Keratinocyte (primary cell): ENCODE results near the gene RAB8A. TPM values are rescaled to one million over a fixed set of nuclear protein-coding genes. Genes with fewer than 3 reads are reported as not detected.

Source experiments
- DNase-seq: peaks from one replicate; pipeline ENCODE4 v3.0.0-alpha.2; 2011; ENCODE audit warnings: low read depth, missing footprints, low spot score
- FAIRE-seq: peaks from 2 replicates; lab custom pipeline; 2011; peaks lifted over from hg19 to GRCh38; lab: Jason Lieb, UNC
- H2AFZ ChIP-seq: 2 replicates; pipeline ENCODE4 v1.6.0; 2012; ENCODE audit warnings: low read length, control low read depth, inconsistent platforms; ENCODE audit not compliant: control insufficient read depth
- H3K27ac ChIP-seq: 2 replicates; pipeline ENCODE4 v1.5.1; 2011; ENCODE audit warnings: low read length; ENCODE audit not compliant: control insufficient read depth, insufficient read depth
- H3K27me3 ChIP-seq: 3 replicates; pipeline ENCODE4 v1.6.0; 2011; ENCODE audit warnings: low read length; ENCODE audit not compliant: control insufficient read depth, insufficient read depth; ENCODE audit errors: extremely low read depth
- H3K36me3 ChIP-seq, 2 experiments: 2 replicates in 1 of 2; 3 replicates in 1 of 2; pipeline ENCODE4 v1.5.1; 2011; ENCODE audit warnings: low read length in 2 of 2, mild to moderate bottlenecking in 1 of 2; ENCODE audit not compliant: control insufficient read depth in 2 of 2, insufficient read depth in 2 of 2; ENCODE audit errors: extremely low read depth in 1 of 2
- H3K4me1 ChIP-seq: 3 replicates; pipeline ENCODE4 v1.5.1; 2011; ENCODE audit warnings: low read length; ENCODE audit not compliant: control insufficient read depth, insufficient read depth; ENCODE audit errors: extremely low read depth
- H3K4me2 ChIP-seq: 3 replicates; pipeline ENCODE4 v1.6.0; 2011; ENCODE audit warnings: low read depth, low read length; ENCODE audit not compliant: control insufficient read depth, insufficient read depth; ENCODE audit errors: extremely low read depth
- H3K4me3 ChIP-seq, 3 experiments: fragments of 200-600 bp in 1 of 3; sonication (generic) in 1 of 3; 2 replicates in 2 of 3; 3 replicates in 1 of 3; pipeline ENCODE4 v1.5.1; 2011 to 2016; ENCODE audit warnings: low read length in 3 of 3, mild to moderate bottlenecking in 3 of 3, control low read depth in 2 of 3, inconsistent platforms in 1 of 3, low read depth in 1 of 3, mixed read lengths in 1 of 3, mixed run types in 1 of 3, moderate library complexity in 1 of 3; ENCODE audit not compliant: control insufficient read depth in 2 of 3, insufficient read depth in 2 of 3; ENCODE audit errors: extremely low read depth in 1 of 3
- H3K79me2 ChIP-seq: 2 replicates; pipeline ENCODE4 v1.6.0; 2012; ENCODE audit warnings: low read length; ENCODE audit not compliant: control insufficient read depth, insufficient read depth
- H3K9ac ChIP-seq: 3 replicates; pipeline ENCODE4 v1.6.0; 2011; ENCODE audit warnings: low read length; ENCODE audit not compliant: control insufficient read depth, insufficient read depth; ENCODE audit errors: extremely low read depth
- H3K9me1 ChIP-seq: 3 replicates; pipeline ENCODE4 v1.6.0; 2011; ENCODE audit warnings: low read length; ENCODE audit not compliant: control insufficient read depth, insufficient read depth; ENCODE audit errors: extremely low read depth
- H3K9me3 ChIP-seq: 2 replicates; pipeline ENCODE4 v1.5.1; 2012; ENCODE audit warnings: low read depth, low read length; ENCODE audit not compliant: control insufficient read depth
- H4K20me1 ChIP-seq: 3 replicates; pipeline ENCODE4 v1.6.0; 2011; ENCODE audit warnings: low read length; ENCODE audit not compliant: control insufficient read depth, insufficient read depth; ENCODE audit errors: extremely low read depth
- CTCF ChIP-seq, 3 experiments: IDR thresholded peaks in 1 of 3; conservative IDR thresholded peaks in 1 of 3; optimal IDR thresholded peaks in 1 of 3; 2 replicates in 2 of 3; 3 replicates in 1 of 3; pipeline versions ENCODE3 to v1.5.1; 2011; ENCODE audit warnings: low read length in 3 of 3, mild to moderate bottlenecking in 3 of 3, moderate library complexity in 2 of 3, control low read depth in 1 of 3, inconsistent platforms in 1 of 3; ENCODE audit not compliant: insufficient read depth in 2 of 3; ENCODE audit errors: extremely low read depth in 1 of 3
- EZH2 ChIP-seq: IDR thresholded peaks from one replicate; pipeline ENCODE4 v1.6.1; 2012; ENCODE audit warnings: inconsistent platforms, mild to moderate bottlenecking, low read length, moderate library complexity
- dilution Hi-C: fragments of 300-500 bp; cut with MboI; formaldehyde crosslinking; loops from one replicate; pipeline ENCODE4 v1.7.0; 2020; ENCODE audit warnings: low sequenced_read_pairs; ENCODE audit not compliant: extremely low pct_ligation_motif_present
- polyA plus RNA-seq, 5 experiments: library from polyadenylated mRNA; depleted of rRNA in 3 of 5; stranded (reverse) in 3 of 5; stranded (forward) in 1 of 5; unstranded in 1 of 5; fragments of >200 nt; gene quantifications; 1 replicate in 1 of 5; 2 replicates in 3 of 5; 3 replicates in 1 of 5; pipeline versions ENCODE4 v1.2.1 to v1.2.3, GENCODE V29; 2011 to 2012; ENCODE audit warnings: missing spikeins in 2 of 5, low read depth in 1 of 5, low replicate concordance in 1 of 5

Gene RAB8A
- polyA plus RNA-seq, 1 donor (not counting 4 experiments of a cell fraction or from before 2014, with no cell fraction given): 95.1 TPM

GRCh38 chr19:16164222-16164890, 52.7 kb downstream of the RAB8A start:
- Histone ChIP-seq H3K36me3 (no peaks in the 10 kb centered on the region), H3K9me3 (no peaks in the 10 kb centered on the region), H2AFZ (no peak overlapping the region), H3K27me3 (no peaks in the 10 kb centered on the region), H3K9ac (no peak overlapping the region), H3K4me3 (no peak overlapping the region), H3K79me2 (no peaks in the 10 kb centered on the region), H3K9me1 (no peaks in the 10 kb centered on the region), H3K4me1 (peaks cover 11% of the 10 kb centered on the region), H3K4me2 (no peak overlapping the region), H3K27ac (no peak overlapping the region), H4K20me1 (no peaks in the 10 kb centered on the region)
- TF ChIP-seq EZH2: no peak
- no peak for TF ChIP-seq CTCF (optimal IDR thresholded peaks at IDR 0.05 in 1 of 3, IDR thresholded peaks at IDR 0.05 in 1 of 3, conservative IDR thresholded peaks at IDR 0.05 in 1 of 3; ENCODE audit: extremely low read depth in 1 of 3, insufficient read depth in 2 of 3, low read length in 3 of 3)
- DNase-seq: no peak
- FAIRE-seq: no peak
- dilution Hi-C loops: no loop called here

GRCh38 chr19:16166417-16166816, 54.7 kb downstream of the RAB8A start:
- Histone ChIP-seq H4K20me1 (no peaks in the 10 kb centered on the region), H3K79me2 (no peaks in the 10 kb centered on the region), H3K9ac (no peak overlapping the region), H3K4me2 (no peak overlapping the region), H3K36me3 (no peaks in the 10 kb centered on the region), H3K27me3 (no peaks in the 10 kb centered on the region), H3K4me3 (no peak overlapping the region), H3K9me3 (no peaks in the 10 kb centered on the region), H3K27ac (no peak overlapping the region), H3K4me1 (peaks cover 2% of the 10 kb centered on the region), H3K9me1 (no peaks in the 10 kb centered on the region), H2AFZ (no peak overlapping the region)
- FAIRE-seq (no peak), DNase-seq (no peak)
- TF ChIP-seq EZH2: no peak
- no peak for TF ChIP-seq CTCF (optimal IDR thresholded peaks at IDR 0.05 in 1 of 3, IDR thresholded peaks at IDR 0.05 in 1 of 3, conservative IDR thresholded peaks at IDR 0.05 in 1 of 3; ENCODE audit: extremely low read depth in 1 of 3, insufficient read depth in 2 of 3, low read length in 3 of 3)
- dilution Hi-C loops: no loop called here
